Stimulated activated CD8-positive, alpha-beta memory T cell treated with anti-CD3 and anti-CD28 coated beads, Interleukin-7, amount 100 ng/mL, for 48 hours (primary cell): ENCODE results near the gene HOXB9.

Experiments
- DNase-seq, 2 donors: peaks; one replicate each; pipeline ENCODE4 v3.0.0-alpha.2; 2020; ENCODE audit warnings: low read depth in 1 of 2; ENCODE audit errors: extremely low read depth in 1 of 2

The HOXB9 gene

GRCh38 chr17:48599354-48599753 is 26.8 kb downstream of the HOXB9 start:
- DNase-seq = no peak

GRCh38 chr17:48598736-48599135 is 27.4 kb downstream of the HOXB9 start:
- no peak for DNase-seq

- DNase-seq = no peak
Observed at GRCh38 chr17:48597778-48598631, 28.2 kb downstream of the HOXB9 start.

- no peak for DNase-seq
Observed at GRCh38 chr17:48597528-48597777, 28.7 kb downstream of the HOXB9 start.

- DNase-seq = no peak
Observed at GRCh38 chr17:48596735-48597527, 29.2 kb downstream of the HOXB9 start.

GRCh38 chr17:48596000-48596734 is 30.0 kb downstream of the HOXB9 start:
- no peak for DNase-seq

GRCh38 chr17:48595278-48595999 is 30.7 kb downstream of the HOXB9 start:
- DNase-seq = no peak

GRCh38 chr17:48594538-48595277 is 31.4 kb downstream of the HOXB9 start:
- DNase-seq = no peak

GRCh38 chr17:48593840-48594537 is 32.2 kb downstream of the HOXB9 start:
- peak in 1 of 2 donors; percentile 52 for DNase-seq

- no peak for DNase-seq
Observed at GRCh38 chr17:48593126-48593829, 32.9 kb downstream of the HOXB9 start, which contains the start of gene HOXB5. Gene HOXB5, minus strand, starts transcription at chr17:48593779. Its CDS starts 97 bp downstream, at chr17:48593682.

- DNase-seq = no peak
Observed at GRCh38 chr17:48592577-48592976, 33.6 kb downstream of the HOXB9 start.

- no peak for DNase-seq
Observed at GRCh38 chr17:48592057-48592514, 34.1 kb downstream of the HOXB9 start.

- DNase-seq = no peak
Observed at GRCh38 chr17:48591255-48592056, 34.7 kb downstream of the HOXB9 start.

GRCh38 chr17:48590607-48591161 is 35.5 kb downstream of the HOXB9 start:
- DNase-seq = no peak

GRCh38 chr17:48589831-48590606 is 36.1 kb downstream of the HOXB9 start, which contains the start of gene HOXB3:
Gene HOXB3, minus strand, starts transcription at chr17:48590241. Its CDS starts 37,767 bp downstream, at chr17:48552474.
- DNase-seq = no peak

- DNase-seq = no peak
Observed at GRCh38 chr17:48589060-48589830, 36.9 kb downstream of the HOXB9 start.
